ENCODE results near the gene NEURL2. TPM values are rescaled to one million over a fixed set of nuclear protein-coding genes. Genes with fewer than 3 reads are reported as not detected.

The NEURL2 gene
- total RNA-seq, 4 donors from 2014 or later, result 14.7 to 30.4 (median 18.1) TPM

DNA sequence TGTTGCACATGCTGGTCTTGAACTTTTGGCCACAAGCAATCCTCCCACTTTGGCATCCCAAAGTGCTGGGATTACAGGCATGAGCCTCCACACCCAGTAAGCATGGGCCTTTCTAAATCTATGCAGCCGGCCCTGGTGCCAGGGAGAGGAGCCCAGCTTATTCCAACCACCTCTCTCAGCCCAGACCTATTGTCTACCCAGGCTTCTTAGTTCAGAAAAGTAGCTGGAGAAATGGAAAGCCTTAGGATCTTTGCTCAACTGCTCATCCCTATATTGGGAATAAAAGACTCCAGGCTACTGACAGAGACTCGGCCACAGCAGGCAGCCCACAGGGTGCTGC, 35.7 kb upstream of the NEURL2 start:
- H3K36me3 ChIP-seq, result no peaks in the 10 kb centered on the region
- H3K27me3 ChIP-seq, result no peaks in the 10 kb centered on the region
- peaks cover 0 to 14% (median 6%) of the 10 kb centered on the region in 4 donors for H3K4me1 ChIP-seq
- H3K4me3 ChIP-seq, result no peak overlapping the region
- H3K27ac ChIP-seq, result no peak overlapping the region
- intact Hi-C loops (cut with DNase I; ENCODE audit: low total_unique reads), result no loop called here
- no peak for TF ChIP-seq POLR2A (IDR thresholded peaks at IDR 0.05)
- no peak for TF ChIP-seq EP300 (IDR thresholded peaks at IDR 0.05; ENCODE audit: low read depth)
- TF ChIP-seq POLR2AphosphoS5 (IDR thresholded peaks at IDR 0.05), result no peak
- TF ChIP-seq, protein P1, sequence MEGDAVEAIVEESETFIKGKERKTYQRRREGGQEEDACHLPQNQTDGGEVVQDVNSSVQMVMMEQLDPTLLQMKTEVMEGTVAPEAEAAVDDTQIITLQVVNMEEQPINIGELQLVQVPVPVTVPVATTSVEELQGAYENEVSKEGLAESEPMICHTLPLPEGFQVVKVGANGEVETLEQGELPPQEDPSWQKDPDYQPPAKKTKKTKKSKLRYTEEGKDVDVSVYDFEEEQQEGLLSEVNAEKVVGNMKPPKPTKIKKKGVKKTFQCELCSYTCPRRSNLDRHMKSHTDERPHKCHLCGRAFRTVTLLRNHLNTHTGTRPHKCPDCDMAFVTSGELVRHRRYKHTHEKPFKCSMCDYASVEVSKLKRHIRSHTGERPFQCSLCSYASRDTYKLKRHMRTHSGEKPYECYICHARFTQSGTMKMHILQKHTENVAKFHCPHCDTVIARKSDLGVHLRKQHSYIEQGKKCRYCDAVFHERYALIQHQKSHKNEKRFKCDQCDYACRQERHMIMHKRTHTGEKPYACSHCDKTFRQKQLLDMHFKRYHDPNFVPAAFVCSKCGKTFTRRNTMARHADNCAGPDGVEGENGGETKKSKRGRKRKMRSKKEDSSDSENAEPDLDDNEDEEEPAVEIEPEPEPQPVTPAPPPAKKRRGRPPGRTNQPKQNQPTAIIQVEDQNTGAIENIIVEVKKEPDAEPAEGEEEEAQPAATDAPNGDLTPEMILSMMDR (IDR thresholded peaks at IDR 0.05), result no peak
- H3K9me3 ChIP-seq, result no peaks in the 10 kb centered on the region
- in situ Hi-C loops (cut with MboI; ENCODE audit: low pct_ligation_motif_present in 1 of 4, low pct_unique_long_range_greater_than_20kb in 1 of 4, low sequenced_read_pairs in 3 of 4), result no loop called here
- WGBS, 2 donors (ENCODE audit: low coverage in 1 of 2), result 70% methylated on average over 2 of the region's 2 CpGs; no CpG with 5 or more reads in 1 of the 2 donors
- DNase-seq, result no peak

DNA sequence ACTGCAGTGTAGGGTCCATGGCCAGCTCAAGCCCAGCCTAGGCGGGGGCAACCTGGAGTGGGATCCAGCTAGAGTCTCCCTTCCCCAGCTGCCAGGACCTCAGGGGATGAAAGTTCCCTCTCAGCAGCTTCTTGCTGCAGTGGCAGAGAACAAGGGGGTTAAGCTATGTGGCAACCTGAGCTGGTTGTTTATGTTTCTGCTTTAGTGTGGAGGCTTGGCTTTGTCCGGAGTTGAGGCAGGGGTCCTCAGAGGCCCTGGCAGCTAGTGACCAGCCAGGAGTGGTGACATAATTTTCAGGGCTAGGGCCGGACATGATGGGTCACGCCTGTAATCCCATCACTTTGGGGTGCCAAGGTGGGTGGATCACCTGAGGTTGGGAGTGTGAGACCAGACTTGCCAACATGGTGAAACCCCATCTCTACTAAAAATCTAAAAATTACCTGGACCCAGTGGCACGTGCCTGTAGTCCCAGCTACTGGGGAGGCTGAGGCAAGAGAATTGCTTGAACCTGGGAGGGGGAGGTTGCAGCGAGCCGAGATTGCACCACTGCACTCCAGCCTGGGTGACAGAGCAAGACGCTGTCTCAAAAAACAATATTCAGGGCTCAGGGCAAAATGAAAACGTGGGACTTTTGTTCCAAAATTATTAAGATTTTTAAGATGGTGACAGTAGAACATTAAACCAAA, 35.0 kb upstream of the NEURL2 start:
- Histone ChIP-seq H3K27ac (peak overlapping the region in 1 of 4 donors; percentile 62), H3K27me3 (no peaks in the 10 kb centered on the region), H3K4me1 (peaks cover 0 to 14% (median 6%) of the 10 kb centered on the region in 4 donors), H3K4me3 (no peak overlapping the region), H3K9me3 (no peaks in the 10 kb centered on the region), H3K36me3 (no peaks in the 10 kb centered on the region)
- no peak for DNase-seq
- 56 to 78% methylated on average over 4 to 9 of the region's 9 CpGs for WGBS, 2 donors (ENCODE audit: low coverage in 1 of 2)
- intact Hi-C loops (cut with DNase I; ENCODE audit: low total_unique reads), result no loop called here
- no peak for TF ChIP-seq POLR2AphosphoS5 (IDR thresholded peaks at IDR 0.05)
- TF ChIP-seq, protein P1 (IDR thresholded peaks at IDR 0.05), result no peak
- no peak for TF ChIP-seq EP300 (IDR thresholded peaks at IDR 0.05; ENCODE audit: low read depth)
- TF ChIP-seq POLR2A (IDR thresholded peaks at IDR 0.05), result no peak
- in situ Hi-C loops (cut with MboI; ENCODE audit: low pct_ligation_motif_present in 1 of 4, low pct_unique_long_range_greater_than_20kb in 1 of 4, low sequenced_read_pairs in 3 of 4), result no loop called here

DNA sequence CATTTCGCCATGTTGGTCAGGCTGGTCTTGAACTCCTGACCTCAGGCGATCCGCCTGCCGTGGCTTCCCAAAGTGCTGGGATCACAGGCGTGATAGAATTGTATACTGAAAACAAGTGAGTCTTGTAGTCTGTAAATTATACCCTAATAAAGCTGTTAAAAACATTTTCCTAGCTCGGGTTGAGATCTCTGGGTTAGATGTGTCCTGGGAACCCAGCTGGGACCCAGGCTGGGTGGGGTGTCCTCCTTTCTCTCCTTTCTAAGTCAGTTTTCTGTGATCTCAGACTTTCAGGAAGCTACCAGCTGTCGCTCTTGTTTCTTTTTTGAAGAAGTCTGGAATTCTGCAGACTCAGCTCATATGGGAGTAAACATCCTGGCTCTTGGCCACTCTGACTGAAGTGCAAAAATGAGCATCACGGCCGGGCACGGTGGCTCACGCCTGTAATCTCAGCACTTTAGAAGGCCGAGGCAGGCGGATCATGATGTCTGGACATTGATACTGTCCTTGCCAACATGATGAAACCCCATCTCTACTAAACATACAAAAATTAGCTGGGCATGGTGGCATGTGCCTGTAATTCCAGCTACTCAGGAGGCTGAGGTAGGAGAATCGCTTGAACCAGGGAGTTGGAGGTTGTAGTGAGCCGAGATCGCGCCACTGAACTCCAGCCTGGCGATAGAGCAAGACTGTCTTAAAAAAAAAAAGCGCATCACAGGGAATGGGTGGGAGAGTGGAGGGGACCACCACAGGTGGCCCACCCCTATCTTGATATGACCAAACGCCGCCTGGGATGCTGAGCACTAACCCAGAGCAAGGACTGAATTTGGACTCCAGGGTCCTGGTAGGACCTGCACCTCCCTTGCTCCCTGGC, 33.6 kb upstream of the NEURL2 start:
- Histone ChIP-seq H3K9me3 (no peaks in the 10 kb centered on the region), H3K27ac (peak overlapping the region; percentile 62 to 74 (median 64)), H3K36me3 (no peaks in the 10 kb centered on the region), H3K4me1 (peaks cover 4 to 26% (median 7%) of the 10 kb centered on the region in 4 donors), H3K27me3 (no peaks in the 10 kb centered on the region), H3K4me3 (no peak overlapping the region)
- 44 to 100% methylated on average over 3 to 21 of the region's 21 CpGs for WGBS, 2 donors (ENCODE audit: low coverage in 1 of 2)
- DNase-seq, result no peak
- in situ Hi-C loops (cut with MboI; ENCODE audit: low pct_ligation_motif_present in 1 of 4, low pct_unique_long_range_greater_than_20kb in 1 of 4, low sequenced_read_pairs in 3 of 4) (no loop called here), intact Hi-C loops (cut with DNase I; ENCODE audit: low total_unique reads) (no loop called here)
- peak in 1 of 3 donors; percentile 21 for TF ChIP-seq POLR2AphosphoS5 (IDR thresholded peaks at IDR 0.05)
- TF ChIP-seq, protein P1 (IDR thresholded peaks at IDR 0.05), result no peak
- TF ChIP-seq POLR2A (IDR thresholded peaks at IDR 0.05), result no peak
- TF ChIP-seq EP300 (IDR thresholded peaks at IDR 0.05; ENCODE audit: low read depth), result no peak
